GM18508 (cell line): Measurements from ENCODE around the gene GPRC5D.

Experiments used
- ATAC-seq: cut with Tn5 transposase; IDR thresholded peaks from one replicate; pipeline ENCODE4 v1.9.1; 2021; ENCODE audit warnings: moderate number of reproducible peaks; ENCODE audit not compliant: insufficient read depth, unreplicated experiment

Gene GPRC5D

DNA sequence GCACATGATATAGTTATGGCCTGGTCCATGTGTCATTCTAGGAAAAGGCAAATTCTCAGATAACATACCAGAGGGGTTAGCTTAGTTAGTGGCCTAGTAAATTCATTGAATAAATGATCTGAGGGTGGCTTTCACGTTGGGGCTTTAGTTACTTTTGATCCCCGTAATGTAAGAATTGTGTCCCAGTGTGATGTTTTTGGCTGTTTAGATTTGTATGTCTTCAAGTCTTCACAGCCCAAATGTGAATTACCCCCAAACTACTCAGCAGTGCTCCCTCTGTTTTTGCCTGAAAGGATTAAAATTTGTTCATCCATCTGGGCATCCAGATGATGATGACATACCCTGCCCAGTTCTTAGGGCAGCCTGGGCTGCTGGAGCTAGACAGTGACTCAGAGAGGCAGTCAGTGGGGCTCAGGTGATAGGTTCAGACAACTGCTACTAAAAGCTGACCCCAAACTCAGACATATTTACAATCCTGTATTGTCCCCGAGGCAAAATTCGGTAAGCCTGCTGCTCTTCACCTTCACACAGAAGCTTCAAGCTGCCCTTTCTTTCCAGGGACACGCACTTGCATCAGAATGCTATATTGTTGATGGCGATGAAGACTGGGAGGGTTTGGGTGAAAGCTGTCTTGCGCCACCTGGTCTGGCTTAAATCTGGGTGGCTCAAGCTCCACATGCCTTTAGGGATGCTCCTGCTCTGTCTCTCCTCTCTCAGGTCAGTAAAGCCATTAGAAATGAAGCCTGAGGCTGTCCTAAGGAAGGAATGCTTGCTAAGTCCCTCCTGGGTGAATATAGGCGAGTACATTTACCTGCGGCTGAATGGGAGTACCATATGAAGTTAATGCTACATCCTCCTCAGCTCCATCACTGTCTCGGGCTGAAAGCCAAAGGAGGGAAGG lies 10.3 kb downstream of the GPRC5D start:
- no peak for ATAC-seq

DNA sequence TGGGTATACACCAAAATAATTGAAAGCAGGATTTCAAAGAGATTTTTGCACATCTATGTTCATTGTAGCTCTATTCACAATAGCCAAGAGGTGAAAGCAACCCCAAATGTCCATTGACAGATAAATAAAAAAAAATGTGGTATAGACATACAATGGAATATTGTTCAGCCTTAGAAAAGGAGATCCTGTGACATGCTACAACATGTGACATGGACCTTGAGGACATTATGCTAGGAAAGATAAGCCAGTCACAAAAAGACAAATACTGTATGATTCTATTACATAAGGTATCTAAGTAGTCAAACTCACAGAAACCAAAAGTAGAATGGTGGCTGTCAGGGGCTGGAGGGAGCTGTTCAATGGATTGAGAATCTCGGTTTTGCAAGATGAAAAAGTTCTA lies 12.1 kb downstream of the GPRC5D start:
- ATAC-seq = no peak

DNA sequence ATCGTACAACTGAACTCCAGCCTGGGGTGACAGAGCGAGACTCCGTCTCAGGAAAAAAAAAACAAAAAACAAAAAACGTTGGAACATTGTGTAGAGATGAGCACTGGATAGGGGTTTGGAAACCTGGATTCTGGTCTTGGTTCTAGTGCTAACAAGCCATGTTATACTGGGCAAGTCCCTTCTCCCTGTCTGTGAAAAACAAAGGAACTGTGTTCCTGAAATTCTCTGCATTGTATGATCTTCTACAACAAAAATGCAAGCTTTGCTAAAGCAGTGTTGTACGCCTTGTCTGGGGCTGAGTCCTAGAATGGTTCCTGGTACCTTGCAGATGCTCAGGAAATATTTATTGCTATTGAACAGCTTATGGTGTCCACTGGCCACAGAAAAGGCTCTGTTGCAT lies 13.4 kb downstream of the GPRC5D start:
- ATAC-seq = no peak

DNA sequence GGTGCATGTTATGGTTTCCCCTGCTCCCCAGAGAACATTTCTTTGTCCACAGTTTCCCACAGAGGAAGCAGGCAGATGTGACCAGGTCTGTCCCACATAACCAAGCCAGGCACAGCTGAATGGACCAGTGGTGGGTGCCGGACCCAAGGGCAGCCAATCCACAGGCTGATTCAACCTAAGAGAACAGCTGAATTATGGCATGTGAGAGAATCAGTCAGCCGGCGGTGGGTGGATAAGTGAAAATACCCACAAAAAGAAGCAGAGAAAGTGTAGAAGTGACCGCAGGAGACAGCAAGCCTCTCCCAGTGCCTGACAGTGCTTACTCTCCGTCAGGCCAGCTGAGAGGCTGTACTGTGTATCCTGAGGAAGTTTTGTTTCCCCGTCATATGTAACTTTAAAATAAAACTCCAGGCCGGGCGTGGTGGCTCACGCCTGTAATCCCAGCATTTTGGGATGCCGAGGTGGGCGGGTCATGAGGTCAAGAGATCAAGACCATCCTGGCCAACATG lies 14.9 kb downstream of the GPRC5D start:
- no peak for ATAC-seq

DNA sequence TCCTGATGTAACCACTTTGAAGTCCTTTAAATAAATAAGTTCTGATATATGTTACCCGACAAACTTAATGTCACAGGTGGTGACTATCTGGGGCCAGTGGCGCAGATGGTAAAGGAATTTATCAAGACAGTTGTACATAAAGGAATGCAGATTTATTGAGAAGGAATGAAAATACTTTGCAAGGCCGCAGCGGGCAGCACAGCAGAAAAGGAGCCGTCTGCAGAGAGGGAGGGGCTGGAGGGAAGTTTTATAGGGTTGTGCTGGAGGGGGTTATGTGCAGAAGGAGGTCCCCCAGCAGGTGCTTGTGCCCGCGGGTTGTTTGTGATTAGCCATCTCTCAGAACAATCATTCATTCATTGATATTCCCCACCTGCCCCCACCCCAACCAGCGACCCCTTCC lies 17.4 kb downstream of the GPRC5D start:
- ATAC-seq = no peak

DNA sequence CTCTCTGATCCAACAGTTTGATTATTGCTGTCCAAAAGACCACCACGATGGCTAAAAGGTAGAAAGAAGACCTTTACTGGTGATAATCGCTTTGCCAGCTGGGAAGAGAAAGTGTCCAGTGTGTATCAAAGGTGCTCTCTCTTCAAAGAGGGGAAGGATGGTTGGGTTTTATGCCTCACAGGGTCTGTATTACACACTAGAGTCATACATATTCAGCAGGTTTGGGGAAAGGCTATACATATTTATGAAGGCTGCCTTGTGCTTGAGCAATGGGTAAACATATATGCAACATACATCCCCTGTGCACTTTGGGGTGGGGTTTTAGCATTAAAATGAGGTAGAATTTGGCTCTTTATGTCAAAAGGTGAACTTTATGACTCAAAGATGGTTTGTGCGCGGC lies 18.2 kb downstream of the GPRC5D start:
- ATAC-seq = no peak

DNA sequence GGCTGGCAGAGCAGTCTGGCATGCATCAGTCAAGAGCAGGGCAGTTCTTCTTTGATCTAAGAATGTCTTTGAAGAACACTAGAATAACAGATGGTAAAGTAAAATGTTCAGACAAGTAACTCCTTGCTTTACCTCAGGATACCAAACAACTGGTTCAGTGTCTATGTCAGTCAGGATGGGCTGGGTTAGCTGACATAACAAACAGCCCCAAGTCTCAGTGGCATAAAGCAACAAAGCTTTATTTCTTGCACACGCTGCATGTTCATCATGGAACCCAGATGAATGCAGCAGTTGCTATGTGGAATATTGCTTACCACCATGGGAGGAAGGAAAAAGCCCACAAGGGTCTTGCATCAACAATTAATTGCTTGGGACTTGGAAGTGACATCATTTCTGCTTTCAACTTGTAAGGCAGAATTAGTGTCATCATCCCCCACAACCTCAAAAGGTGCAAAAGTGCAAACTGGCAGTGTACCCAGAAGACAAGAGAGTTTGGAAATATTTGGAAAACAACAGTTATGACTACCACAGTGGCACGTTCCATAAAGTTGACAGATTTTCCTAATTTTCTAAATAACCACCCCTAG lies 21.2 kb downstream of the GPRC5D start:
- ATAC-seq = no peak

DNA sequence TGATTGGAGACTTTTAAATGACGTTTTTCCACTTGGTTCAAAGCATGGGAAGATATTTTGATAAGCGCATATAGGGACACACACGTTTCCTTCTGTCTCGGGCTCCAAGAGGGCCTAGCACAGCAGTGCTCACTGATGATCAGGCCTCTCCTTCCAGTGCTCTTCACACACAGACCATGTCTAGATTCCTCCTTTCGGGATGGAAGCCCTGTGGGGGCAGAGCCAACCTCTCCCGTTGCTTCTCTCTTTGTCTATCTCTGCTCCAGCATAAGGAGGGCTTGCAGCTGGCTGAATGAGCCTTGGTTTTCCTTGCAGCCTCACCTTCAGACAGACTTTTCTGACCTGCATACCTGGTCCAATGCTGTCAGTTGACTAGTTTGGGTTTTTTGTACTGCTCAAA lies 22.3 kb downstream of the GPRC5D start:
- no peak for ATAC-seq

DNA sequence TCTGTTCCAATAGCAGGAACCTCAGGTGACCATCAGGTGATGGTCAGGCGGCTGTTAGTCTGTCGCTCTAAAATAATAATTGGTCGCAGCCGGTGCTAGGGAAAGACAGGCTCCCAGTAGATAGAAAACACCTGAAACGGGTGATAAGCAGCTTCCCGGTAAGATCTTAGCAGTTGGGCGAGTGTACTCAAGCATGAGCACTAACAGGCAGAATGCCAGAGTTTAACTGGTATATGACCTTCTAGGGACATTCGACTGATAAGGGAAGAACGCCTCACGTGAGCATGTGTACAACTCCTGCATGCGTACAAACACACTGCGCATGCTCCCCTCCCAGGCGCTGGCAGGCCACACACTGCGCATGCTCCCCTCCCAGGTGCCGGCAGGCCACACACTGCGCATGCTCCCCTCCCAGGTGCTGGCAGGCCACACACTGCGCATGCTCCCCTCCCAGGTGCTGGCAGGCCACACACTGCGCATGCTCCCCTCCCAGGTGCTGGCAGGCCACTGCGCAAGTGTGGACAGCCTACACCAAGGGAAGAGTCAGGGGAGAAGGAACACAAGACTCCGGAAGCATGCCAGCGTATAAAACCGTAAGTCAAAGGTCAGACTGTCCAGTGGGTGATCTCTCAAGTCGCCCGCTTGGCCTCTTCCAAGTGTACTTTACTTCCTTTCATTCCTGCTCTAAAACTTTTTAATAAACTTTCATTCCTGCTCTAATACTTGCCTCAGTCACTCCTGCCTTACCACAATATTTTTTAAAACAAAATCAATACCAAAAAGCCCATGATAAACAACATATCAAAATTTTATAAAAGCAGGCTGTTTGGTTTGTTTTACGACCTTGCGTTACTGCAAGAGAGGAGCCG lies 24.5 kb downstream of the GPRC5D start:
- no peak for ATAC-seq

DNA sequence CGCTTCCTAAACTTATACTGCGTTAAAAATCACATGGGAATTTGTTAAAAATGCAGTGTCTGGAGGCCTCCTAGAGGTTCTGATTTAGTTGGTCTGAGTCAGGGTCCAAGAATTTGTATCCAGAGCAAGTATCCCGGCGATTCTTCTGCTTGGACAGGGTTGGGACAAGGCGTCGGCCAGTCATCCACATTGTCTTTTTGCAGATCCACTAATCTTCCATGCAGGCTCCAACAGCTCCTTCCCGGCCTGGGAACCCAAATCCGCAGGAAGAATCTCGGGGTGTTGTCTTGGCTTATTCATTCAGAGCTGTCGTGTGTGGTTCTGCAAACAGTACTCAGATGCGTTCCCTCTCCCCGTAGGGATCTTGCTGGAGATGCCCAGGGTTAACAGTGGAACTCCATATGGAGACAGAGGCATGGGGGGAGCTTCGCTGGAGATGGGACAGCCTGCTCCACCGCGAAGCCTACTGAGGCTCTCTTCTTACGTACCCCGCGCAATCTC lies 25.3 kb downstream of the GPRC5D start:
- ATAC-seq = no peak

DNA sequence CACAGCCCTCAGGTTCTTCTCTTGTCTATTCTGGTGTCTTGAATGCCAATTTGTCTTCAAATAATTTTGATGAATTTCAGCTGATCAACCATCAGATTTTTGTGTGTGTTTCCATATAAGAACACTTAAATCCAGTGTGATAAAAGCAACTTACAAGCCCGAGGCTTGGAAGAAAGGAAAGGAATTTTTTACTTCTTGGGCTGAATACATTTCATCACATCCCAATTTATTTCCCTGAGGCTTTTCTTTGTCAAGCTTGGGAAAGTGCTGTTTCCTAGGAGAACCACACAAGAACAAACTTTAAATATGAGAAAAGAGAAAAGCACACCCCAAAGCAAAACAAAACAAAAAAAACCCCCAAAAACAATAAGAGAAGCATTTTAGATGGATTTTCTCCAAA lies 26.6 kb downstream of the GPRC5D start:
- ATAC-seq = no peak

DNA sequence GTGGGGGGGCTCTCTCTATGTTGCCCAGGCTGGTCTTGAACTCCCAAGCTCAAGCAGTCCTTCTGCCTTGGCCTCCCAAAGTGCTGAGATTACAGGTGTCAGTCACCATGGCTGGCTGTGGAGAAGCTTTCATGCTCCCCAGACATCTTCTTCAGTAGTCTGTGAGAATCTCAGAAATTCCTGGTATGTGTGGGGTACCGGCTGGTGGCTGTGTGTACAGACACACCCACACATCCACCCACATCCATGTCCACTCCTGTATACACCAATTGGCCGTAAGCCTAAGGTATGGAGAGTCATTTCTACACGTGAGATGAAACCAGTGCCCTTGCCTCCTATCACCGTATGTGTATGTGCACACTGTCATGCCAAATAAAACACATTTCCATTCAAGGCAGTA lies 27.8 kb downstream of the GPRC5D start:
- no peak for ATAC-seq

DNA sequence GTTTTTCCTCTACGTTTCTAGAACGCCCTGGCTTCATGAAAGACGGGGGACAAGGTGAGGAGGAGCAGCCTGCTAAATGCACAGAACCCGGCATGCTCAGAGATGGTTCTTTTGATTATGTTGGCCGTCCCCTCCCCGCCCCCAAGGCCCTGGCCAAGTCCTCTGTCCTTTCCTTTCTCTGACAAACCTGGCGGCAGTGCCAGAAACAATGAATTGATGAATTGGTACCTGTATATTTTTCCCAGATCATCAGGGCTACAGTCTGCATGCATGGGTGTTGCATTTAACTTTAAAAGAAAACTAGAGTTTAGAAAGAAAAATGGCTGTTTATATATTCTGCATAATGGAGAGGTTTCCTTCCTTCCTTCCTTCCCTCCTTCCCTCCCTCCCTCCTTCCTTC lies 29.0 kb downstream of the GPRC5D start:
- ATAC-seq = no peak

DNA sequence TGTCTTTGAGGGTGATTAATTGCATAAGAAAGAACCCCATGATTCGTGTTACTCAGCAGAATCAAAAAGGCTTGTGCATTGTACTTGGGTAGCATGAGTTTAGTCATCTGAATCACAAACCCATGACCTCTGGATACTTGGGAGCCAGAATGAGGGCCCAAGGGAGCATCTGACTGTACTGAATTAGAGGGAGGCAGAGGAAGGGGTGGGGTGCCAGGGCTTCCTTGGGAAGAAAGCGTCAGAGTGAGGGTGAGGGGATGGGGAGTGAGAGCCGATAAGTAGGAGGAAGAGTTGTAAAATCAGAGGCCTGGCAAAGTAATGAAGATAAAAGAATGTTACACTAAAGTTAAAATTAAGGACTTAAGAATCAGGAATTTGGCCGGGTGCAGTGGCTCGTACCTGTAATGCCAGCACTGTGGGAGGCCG lies 29.8 kb downstream of the GPRC5D start:
- ATAC-seq = no peak

DNA sequence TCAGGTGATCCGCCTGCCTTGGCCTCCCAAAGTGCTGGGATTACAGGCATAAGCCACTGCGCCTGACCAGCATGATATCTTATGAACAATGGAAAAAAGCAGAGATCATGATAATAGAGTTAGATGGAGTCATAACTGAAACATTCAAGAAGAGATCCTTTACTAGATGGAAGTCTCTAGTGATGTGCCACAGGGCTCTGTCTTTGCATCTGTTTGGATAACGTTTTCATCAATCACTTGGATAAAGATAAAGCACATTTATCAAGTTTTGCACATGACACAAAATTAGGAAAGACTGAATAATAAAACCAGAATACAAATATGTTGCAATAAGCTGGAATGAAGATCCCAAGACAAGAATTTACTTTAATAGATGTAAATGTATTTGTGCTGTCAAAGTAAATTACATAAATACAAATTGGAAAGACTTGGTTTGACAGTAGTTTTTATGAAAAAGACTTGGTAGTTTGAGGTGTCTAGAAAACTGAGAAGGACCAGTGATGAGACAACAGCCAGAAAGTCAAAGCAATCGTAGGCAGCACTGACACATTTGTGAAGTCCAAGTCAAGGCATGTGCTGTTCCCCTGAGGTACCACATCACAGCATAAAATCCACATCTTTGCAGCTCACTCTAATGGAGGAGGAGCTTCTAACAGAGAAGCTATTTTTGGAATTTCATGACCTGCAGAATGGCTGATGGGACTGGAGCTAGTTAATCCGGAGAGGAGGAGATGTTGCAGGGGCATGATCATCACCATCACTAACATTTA lies 32.1 kb downstream of the GPRC5D start:
- no peak for ATAC-seq

DNA sequence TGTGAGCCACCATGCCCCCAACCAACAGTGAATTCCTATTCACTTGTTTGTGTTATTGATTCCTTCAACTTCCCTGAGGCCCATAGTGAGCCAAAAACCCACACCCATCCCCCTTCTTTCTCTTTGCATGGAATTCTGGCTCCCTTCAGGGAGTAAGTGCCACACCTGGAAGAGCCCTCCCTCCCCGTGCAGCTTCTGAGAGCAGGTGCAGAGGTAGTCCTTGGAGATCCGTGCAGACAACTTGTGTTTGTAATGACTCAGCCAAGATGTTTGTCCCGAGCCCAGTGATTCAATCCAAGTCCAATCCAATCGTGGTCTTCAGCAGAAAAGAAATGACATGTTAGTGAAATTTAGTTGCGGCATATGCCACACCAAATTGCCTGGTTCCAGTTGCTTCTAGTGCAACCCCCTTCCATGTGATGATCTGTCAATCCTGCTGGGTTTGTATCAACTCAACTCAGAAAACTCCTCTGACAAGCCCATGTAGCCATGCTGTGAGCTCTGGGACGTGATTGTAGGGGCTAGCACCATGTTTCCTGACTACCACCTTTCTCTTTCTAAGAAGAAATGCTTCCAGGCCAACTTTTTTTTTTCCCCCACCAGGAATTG lies 33.1 kb downstream of the GPRC5D start:
- no peak for ATAC-seq

DNA sequence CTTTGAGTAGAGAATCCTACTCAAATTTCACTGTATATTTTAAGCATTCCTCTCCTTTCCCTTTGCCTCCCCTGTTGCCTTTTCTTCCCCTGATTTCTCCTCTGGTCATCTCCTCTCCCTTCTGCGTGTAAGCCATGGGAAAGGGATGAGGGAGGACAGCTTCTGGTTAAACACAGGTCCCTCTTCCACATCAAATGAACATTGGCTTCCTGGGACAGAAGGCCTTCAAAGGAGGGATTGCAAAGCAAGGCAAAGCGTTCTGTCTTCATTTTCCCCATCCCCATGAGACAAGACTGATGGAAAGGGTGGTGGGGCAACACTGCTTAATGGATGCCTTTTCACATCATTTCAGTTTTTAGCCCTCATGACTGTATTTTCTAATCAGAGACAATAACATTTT lies 34.5 kb downstream of the GPRC5D start:
- ATAC-seq = no peak

DNA sequence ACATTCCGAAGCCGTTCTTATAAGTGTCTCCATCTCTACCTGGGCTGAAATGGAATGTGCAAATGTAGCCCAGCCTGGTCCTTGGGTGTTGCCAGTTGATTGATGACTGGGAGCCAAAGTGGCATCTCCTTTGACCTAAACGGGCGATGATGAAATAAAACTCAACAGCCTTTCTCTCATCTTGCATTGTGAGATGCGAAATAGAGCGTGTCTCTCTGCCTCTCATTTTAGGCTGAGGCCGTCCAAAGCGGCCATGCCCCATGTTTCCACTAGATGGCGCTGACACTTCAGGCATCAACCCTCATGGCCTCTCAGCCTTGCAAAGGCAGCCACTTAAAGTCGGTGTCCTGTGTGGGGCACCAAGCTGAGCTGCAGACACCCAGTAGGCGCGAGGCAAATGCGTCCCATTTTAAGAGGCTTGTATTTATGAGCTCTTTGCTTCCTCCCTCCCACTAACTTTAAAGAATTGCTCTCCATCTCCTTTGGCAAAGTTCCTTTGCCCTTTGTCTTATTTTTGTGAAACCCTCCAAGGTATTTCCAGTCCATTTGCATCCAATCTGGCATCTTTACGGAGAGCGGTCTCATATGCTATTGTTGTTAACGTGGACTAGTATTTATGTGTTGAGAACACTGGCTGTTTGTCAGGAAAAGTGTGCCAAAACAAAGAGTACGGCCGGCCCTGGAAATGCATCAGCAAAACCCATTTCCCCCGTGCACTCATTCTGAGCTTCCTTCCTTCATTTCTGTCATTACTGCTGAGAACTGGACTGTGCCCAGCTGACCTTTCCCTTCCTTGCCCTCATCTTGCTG lies 35.6 kb downstream of the GPRC5D start:
- ATAC-seq = peak; percentile 81

DNA sequence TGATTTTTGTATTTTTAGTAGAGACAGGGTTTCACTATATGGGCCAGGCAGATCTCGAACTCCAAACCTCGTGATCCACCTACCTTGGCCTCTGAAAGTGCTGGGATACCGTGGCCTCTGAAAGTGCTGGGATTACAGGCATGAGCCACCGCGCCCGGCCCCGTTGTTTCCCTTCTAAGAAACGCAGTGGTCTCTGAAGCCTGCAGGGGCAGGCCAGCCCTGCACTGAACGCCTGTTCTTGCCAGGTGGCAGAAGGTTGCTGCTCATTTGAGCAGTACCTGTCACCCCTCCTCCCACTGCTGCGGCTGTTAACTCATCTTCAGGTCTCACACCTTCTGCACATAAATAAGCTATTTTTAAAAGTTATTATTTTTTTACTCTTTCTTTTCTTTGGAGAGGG lies 36.3 kb downstream of the GPRC5D start:
- ATAC-seq = no peak
